ENCODE results near the gene RHOT1.

GRCh38 chr17:32241640-32242039 is 99.3 kb downstream of the RHOT1 start:
- TF ChIP-seq POLR2AphosphoS5 (IDR thresholded peaks at IDR 0.05; ENCODE audit: low read depth, low read length) (no peak), SIN3A (IDR thresholded peaks at IDR 0.05; ENCODE audit: borderline replicate concordance, insufficient read depth, low read length) (no peak), TAF1 (IDR thresholded peaks at IDR 0.05; ENCODE audit: borderline replicate concordance, insufficient read depth, low read length) (no peak), FOXP2 (optimal IDR thresholded peaks at IDR 0.05; ENCODE audit: borderline replicate concordance, extremely low read depth, extremely low read length, insufficient read depth) (no peak)
- TF ChIP-seq, protein P1, sequence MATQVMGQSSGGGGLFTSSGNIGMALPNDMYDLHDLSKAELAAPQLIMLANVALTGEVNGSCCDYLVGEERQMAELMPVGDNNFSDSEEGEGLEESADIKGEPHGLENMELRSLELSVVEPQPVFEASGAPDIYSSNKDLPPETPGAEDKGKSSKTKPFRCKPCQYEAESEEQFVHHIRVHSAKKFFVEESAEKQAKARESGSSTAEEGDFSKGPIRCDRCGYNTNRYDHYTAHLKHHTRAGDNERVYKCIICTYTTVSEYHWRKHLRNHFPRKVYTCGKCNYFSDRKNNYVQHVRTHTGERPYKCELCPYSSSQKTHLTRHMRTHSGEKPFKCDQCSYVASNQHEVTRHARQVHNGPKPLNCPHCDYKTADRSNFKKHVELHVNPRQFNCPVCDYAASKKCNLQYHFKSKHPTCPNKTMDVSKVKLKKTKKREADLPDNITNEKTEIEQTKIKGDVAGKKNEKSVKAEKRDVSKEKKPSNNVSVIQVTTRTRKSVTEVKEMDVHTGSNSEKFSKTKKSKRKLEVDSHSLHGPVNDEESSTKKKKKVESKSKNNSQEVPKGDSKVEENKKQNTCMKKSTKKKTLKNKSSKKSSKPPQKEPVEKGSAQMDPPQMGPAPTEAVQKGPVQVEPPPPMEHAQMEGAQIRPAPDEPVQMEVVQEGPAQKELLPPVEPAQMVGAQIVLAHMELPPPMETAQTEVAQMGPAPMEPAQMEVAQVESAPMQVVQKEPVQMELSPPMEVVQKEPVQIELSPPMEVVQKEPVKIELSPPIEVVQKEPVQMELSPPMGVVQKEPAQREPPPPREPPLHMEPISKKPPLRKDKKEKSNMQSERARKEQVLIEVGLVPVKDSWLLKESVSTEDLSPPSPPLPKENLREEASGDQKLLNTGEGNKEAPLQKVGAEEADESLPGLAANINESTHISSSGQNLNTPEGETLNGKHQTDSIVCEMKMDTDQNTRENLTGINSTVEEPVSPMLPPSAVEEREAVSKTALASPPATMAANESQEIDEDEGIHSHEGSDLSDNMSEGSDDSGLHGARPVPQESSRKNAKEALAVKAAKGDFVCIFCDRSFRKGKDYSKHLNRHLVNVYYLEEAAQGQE (IDR thresholded peaks at IDR 0.05; ENCODE audit: insufficient read depth in 1 of 2, low read depth in 2 of 2, low read length in 2 of 2), result no peak

All from PFSK-1 (cell line).